GM12892 (cell line): Measurements from ENCODE around the gene ARHGEF16.

ENCODE experiments used
- POLR2A ChIP-seq: IDR thresholded peaks from 2 replicates; pipeline ENCODE4 v1.6.1; 2011; ENCODE audit warnings: low read depth, low read length, control low read depth
- POLR2AphosphoS5 ChIP-seq: IDR thresholded peaks from 2 replicates; pipeline ENCODE4 v1.6.1; 2011; ENCODE audit warnings: low read depth, low read length, control low read depth
- TAF1 ChIP-seq: IDR thresholded peaks from 2 replicates; pipeline ENCODE4 v1.6.1; 2011; ENCODE audit warnings: low read depth, mild to moderate bottlenecking, control low read depth, low read length, borderline replicate concordance

DNA sequence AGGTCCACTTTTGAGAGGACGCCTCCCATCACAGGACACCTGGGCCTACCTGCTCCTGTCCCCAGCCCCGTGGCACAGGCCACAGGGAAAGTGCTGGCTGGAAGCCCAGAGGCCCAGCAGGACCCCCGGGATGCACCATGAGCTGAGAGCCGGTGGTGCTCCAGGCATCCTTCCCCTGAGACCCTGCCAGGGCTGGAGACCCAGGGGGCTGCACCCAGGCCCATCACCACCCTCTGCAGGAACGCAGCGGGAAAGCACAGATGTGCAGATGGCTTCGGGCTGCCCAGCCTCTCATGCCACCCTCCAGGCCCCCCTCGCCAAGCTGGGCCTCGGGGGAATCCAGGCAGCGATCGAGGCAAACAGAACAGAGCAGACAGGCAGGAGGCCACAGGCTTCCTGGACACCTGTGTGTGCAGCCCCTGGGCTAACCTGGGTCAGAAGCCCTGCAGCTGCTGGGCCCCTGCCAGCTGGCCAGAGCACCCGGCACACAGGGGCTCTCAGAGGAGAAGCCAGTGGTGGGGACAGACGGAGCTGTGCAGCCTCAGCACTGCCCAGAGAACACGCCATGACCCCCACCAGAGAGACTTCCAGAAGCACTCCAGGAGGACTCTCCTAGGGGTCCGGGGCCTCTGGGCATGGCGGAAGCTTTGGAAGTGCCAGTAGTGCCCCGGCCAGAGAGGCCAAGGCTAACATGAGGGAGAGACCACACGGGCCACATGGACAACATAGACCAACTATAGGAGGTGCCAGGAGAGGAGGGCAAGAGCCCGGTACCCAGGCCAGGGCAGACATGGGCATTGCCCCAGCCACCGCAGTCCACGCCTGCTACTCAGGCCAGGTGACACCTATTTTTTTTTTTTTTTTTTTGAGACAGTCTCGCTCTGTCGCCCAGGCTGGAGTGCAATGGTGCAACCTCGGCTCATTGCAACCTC is 71.4 kb downstream of the ARHGEF16 start:
- no peak for TF ChIP-seq POLR2A
- no peak for TF ChIP-seq POLR2AphosphoS5
- no peak for TF ChIP-seq TAF1
